LHCN-M2 (cell line): ENCODE measurements around the gene AVPI1. TPM values are rescaled to one million over a fixed set of nuclear protein-coding genes. Genes with fewer than 3 reads are reported as not detected.
"Not testable (repeated sequence)": the region's sequence is repeated elsewhere in the genome, so short reads cannot be mapped to it uniquely, and the experiment has no call there.

Experiments
- DNase-seq: peaks from one replicate; pipeline ENCODE4 v3.0.0-alpha.2; 2012; ENCODE audit warnings: low read depth
- total RNA-seq: library from RNA; depleted of rRNA; stranded (reverse); fragments of >200 nt; gene quantifications from 2 replicates; pipeline ENCODE4 v1.2.3, GENCODE V29; 2014; rRNA removed

The AVPI1 gene
- total RNA-seq, 1 experiment from 2014 or later = 24.4 TPM

GRCh38 chr10:97640868-97641811 lies 45.9 kb downstream of the AVPI1 start:
- DNase-seq = peak; percentile 32

- peak; percentile 99 for DNase-seq
These were observed 46.7 kb downstream of the AVPI1 start, which contains the start of gene PI4K2A for GRCh38 chr10:97640174-97640867. Gene PI4K2A, plus strand, starts transcription at chr10:97640671. Its CDS starts 72 bp downstream, at chr10:97640743.

GRCh38 chr10:97639090-97639489 lies 48.0 kb downstream of the AVPI1 start:
- not testable (repeated sequence) for DNase-seq

GRCh38 chr10:97635577-97635976 lies 51.5 kb downstream of the AVPI1 start:
- no peak for DNase-seq

- DNase-seq = no peak
These were observed 53.1 kb downstream of the AVPI1 start for GRCh38 chr10:97633921-97634320.

GRCh38 chr10:97632949-97633884 lies 53.8 kb downstream of the AVPI1 start, which contains the start of gene MORN4:
Gene MORN4, minus strand, starts transcription at chr10:97633500. Its CDS starts 13,847 bp downstream, at chr10:97619653.
- DNase-seq = peak; percentile 88

- no peak for DNase-seq
These were observed 55.9 kb downstream of the AVPI1 start for GRCh38 chr10:97631098-97631497.

GRCh38 chr10:97629289-97629688 lies 57.8 kb downstream of the AVPI1 start:
- no peak for DNase-seq

- no peak for DNase-seq
These were observed 58.8 kb downstream of the AVPI1 start for GRCh38 chr10:97628228-97628627.

GRCh38 chr10:97627731-97628130 lies 59.3 kb downstream of the AVPI1 start:
- no peak for DNase-seq

Other genes starting within 250 kb of the AVPI1 start
- gene EXOSC1, start 241.2 kb downstream of the AVPI1 start, total RNA-seq = 34.4 and 38.3 TPM in 2 replicates
- 77.3 and 86.1 TPM in 2 replicates for gene ZDHHC16, start 241.1 kb downstream of the AVPI1 start, total RNA-seq
- 95.3 and 112 TPM in 2 replicates for gene MMS19, start 188.8 kb downstream of the AVPI1 start, total RNA-seq
- 36.5 and 39.3 TPM in 2 replicates for gene UBTD1, start 188.3 kb downstream of the AVPI1 start, total RNA-seq
- gene ANKRD2, start 114.5 kb downstream of the AVPI1 start, total RNA-seq = 0.11 TPM in 1 of 2 replicates, not detected in the other
- 0.51 and 1.0 TPM in 2 replicates for gene HOGA1, start 102.9 kb downstream of the AVPI1 start, total RNA-seq
- 0.11 TPM in 1 of 2 replicates, not detected in the other for gene C10orf62, start 97.5 kb downstream of the AVPI1 start, total RNA-seq
- gene MORN4, start 53.7 kb downstream of the AVPI1 start, total RNA-seq = 3.7 and 4.3 TPM in 2 replicates
- 24.3 and 32.5 TPM in 2 replicates for gene PI4K2A, start 46.6 kb downstream of the AVPI1 start, total RNA-seq
- 54.7 and 56.0 TPM in 2 replicates for gene MARVELD1, start 26.5 kb upstream of the AVPI1 start, total RNA-seq
- gene ZFYVE27, start 49.9 kb upstream of the AVPI1 start, total RNA-seq = 23.7 and 25.3 TPM in 2 replicates
- 0.17 TPM in 1 of 2 replicates, not detected in the other for gene SFRP5, start 84.8 kb upstream of the AVPI1 start, total RNA-seq
- 0.06 TPM in 1 of 2 replicates, not detected in the other for gene GOLGA7B, start 162.6 kb upstream of the AVPI1 start, total RNA-seq